ENCODE results near the gene IDH1. TPM values are rescaled to one million over a fixed set of nuclear protein-coding genes. Genes with fewer than 3 reads are reported as not detected.
"Not testable (repeated sequence)": the region's sequence is repeated elsewhere in the genome, so short reads cannot be mapped to it uniquely, and the experiment has no call there.

The IDH1 gene
- total RNA-seq, 1 donor = 6.7 TPM

DNA sequence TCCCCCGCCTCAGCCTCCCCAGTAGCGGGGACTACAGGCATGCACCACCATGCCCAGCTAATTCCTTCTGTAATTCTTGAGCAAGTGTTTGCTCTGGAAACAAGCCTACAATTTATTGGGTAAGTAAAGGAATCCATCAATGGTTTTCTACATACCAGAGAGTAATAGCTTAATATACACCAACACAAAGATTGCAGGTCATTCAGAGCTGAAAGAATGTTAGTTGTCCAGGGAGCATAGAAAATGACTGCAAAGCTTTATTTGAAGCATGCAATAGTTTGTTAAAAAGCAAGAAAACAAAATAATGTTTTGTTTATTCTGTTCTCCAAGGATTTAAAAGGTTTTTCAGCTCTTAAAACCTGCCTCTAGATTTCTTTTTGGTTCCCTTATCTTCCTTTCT lies 5.6 kb downstream of the IDH1 start:
- no peak overlapping the region for H3K4me3 ChIP-seq (ENCODE audit: low read length)
- H3K9me3 ChIP-seq (ENCODE audit: low read depth, low read length) = no peaks in the 10 kb centered on the region
- H3K4me1 ChIP-seq (ENCODE audit: insufficient read depth, low read length) = peaks cover 43% of the 10 kb centered on the region
- no peaks in the 10 kb centered on the region for H3K27me3 ChIP-seq (ENCODE audit: insufficient read depth, low read length)

DNA sequence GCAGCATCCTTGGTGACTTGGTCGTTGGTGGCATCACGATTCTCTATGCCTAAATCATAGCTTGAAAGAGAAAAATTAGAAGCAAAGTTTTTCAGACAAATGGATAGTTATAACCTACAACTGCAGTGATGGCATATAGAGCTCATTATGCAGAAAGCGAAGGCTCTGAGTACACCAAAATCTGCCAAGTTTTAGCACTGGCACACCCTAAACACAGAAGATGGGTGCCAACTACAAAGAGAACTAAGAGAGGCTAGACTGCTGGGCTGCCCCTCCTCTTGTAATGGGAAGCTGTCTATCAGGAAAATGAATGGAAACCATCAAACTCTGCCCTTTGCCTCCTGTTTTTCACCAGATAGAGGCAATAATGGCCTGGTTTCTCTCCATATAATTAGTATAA lies 6.3 kb downstream of the IDH1 start:
- Histone ChIP-seq H3K9me3 (ENCODE audit: low read depth, low read length) (no peaks in the 10 kb centered on the region), H3K4me1 (ENCODE audit: insufficient read depth, low read length) (peaks cover 36% of the 10 kb centered on the region), H3K4me3 (ENCODE audit: low read length) (no peak overlapping the region), H3K27me3 (ENCODE audit: insufficient read depth, low read length) (no peaks in the 10 kb centered on the region)

DNA sequence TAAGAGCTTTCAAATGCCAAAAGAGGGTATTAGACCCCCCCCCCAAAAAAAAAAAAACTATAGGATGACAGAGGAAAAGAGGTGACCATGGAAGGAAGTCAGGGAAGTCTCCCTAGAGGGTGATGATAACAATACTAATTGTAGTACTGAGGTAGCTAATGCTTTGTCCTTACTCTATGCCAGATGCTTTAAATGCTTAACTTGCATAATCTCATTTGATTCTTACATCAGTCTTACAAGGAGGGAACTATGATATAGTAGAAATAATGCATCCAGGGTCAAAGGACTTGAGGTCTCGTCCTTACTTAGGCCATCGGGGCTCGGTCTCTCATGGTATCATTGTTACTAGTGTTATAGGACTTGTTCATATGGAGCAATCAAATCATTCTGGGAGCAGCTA lies 9.1 kb downstream of the IDH1 start:
- H3K9me3 ChIP-seq (ENCODE audit: low read depth, low read length) = no peaks in the 10 kb centered on the region
- H3K4me3 ChIP-seq (ENCODE audit: low read length) = no peak overlapping the region
- H3K27me3 ChIP-seq (ENCODE audit: insufficient read depth, low read length) = no peaks in the 10 kb centered on the region
- H3K4me1 ChIP-seq (ENCODE audit: insufficient read depth, low read length) = peaks cover 9% of the 10 kb centered on the region

DNA sequence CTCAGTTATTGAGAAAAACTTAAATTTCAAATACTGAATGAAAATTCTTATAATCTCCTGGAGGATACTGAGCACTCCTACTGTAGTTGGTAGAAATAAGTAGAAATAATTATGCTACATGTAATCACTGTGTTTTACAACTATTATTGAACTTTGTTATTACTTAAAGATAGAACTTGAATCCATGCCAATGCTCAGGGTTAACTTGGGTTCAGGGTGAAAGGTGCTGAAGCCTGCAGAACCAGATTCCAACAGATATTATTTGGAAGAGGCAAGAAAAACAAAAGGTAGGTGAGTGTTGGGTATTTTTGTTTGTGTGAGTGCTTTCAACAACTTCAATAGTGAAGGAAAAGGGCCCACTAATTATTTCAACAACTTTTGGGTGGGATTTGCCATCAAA lies 10.4 kb downstream of the IDH1 start:
- Histone ChIP-seq H3K4me3 (ENCODE audit: low read length) (no peak overlapping the region), H3K9me3 (ENCODE audit: low read depth, low read length) (no peaks in the 10 kb centered on the region), H3K27me3 (ENCODE audit: insufficient read depth, low read length) (no peaks in the 10 kb centered on the region), H3K4me1 (ENCODE audit: insufficient read depth, low read length) (no peaks in the 10 kb centered on the region)

DNA sequence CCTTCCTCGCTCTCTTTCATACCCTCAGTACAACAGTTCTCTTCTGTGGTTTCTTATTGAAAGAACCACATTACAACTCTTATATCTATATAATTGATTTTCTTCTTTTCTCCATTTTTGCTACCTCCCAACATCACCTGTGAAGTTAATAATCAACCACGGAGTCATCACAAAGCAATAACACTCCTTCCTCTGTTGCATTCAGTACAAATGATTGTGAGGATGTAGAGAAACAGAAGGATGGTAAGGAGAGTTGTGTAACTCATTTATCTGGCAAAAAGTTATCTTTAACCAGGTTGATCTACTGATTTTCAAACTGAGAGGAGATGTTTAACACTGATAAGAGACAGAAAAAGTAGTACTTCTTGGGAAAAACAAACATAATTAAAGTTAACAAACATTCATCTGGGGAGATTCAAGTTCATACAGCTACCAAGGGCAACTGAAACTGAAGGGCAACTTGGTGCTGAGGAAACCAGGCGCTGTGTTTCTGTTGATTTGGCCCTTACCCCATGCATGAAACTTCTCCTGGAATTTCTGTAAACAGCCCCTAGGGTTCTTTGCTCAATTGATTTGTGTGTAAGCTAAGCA lies 14.2 kb downstream of the IDH1 start:
- no peaks in the 10 kb centered on the region for H3K4me1 ChIP-seq (ENCODE audit: insufficient read depth, low read length)
- H3K27me3 ChIP-seq (ENCODE audit: insufficient read depth, low read length) = no peaks in the 10 kb centered on the region
- H3K9me3 ChIP-seq (ENCODE audit: low read depth, low read length) = no peaks in the 10 kb centered on the region
- no peak overlapping the region for H3K4me3 ChIP-seq (ENCODE audit: low read length)

DNA sequence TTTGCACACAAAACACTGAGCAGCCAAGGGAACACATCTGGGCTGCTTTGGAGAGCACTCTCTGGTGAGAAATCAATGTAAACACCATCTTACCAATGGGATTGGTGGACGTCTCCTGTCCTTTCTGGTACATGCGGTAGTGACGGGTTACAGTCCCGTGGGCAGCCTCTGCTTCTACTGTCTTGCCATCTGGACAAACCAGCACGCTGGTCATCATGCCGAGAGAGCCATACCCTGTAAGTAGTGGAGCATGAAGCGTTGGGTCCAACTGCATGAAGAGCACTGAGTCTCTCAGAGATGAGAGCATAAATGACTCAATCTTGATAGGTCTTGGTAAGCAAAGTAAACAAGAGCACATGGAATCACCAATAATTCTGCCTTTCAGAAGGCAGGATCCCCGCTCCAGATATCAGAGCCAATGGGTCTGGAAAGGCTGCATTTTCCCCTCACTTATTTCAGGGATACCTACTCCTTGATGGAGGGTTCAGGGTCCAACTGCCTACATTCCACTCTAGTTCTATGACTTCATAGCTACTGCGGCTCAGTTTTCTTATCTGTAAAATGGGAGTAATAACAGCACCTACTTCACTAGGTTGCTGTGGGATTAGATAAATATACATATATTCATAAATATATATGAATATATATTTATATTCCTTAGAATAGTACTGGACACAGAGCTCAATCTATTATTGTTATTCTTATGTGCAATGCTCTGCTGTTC lies 14.9 kb downstream of the IDH1 start:
- H3K27me3 ChIP-seq (ENCODE audit: insufficient read depth, low read length) = no peaks in the 10 kb centered on the region
- no peaks in the 10 kb centered on the region for H3K9me3 ChIP-seq (ENCODE audit: low read depth, low read length)
- H3K4me3 ChIP-seq (ENCODE audit: low read length) = no peak overlapping the region
- no peaks in the 10 kb centered on the region for H3K4me1 ChIP-seq (ENCODE audit: insufficient read depth, low read length)

DNA sequence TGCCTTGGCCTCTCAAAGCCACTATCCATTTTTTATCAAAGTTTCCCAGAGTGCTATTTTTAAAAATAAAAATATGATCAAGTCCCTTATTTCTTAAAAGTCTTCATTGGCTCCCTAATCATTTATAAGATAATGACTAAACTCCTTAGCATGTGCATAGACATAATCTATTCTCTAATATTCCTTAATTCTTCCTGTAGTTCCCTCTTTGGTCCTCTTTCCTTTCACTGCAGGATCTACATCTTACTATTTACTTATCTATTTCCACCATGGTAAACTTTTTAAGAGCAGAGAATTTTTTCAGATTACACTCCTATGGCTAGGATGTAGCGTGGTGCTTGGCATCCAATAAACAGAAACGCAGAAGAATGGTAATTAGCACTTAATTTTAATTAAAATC lies 19.0 kb downstream of the IDH1 start:
- Histone ChIP-seq H3K27me3 (ENCODE audit: insufficient read depth, low read length) (no peaks in the 10 kb centered on the region), H3K4me1 (ENCODE audit: insufficient read depth, low read length) (no peaks in the 10 kb centered on the region), H3K4me3 (ENCODE audit: low read length) (no peak overlapping the region), H3K9me3 (ENCODE audit: low read depth, low read length) (peaks cover 11% of the 10 kb centered on the region)

DNA sequence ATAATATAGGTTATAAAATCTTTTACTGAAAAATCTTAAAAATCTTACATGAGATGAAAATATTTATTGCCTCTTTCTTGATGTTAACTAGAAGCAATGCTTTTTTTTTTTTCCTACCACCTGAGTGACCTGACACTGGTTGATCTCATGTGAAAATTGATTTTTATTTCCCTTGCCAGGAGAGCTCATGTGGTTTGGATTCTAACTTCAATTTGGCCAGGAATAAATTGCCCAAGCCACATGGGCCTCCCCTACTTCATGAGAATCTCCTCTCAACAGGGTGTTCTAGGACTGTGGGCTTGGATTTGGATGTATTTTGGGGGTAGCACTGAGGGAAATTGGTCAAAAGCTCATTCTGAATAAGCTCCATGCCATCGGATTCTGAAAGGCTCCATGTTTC lies 20.1 kb downstream of the IDH1 start:
- Histone ChIP-seq H3K27me3 (ENCODE audit: insufficient read depth, low read length) (no peaks in the 10 kb centered on the region), H3K4me1 (ENCODE audit: insufficient read depth, low read length) (no peaks in the 10 kb centered on the region), H3K4me3 (ENCODE audit: low read length) (no peak overlapping the region), H3K9me3 (ENCODE audit: low read depth, low read length) (peaks cover 11% of the 10 kb centered on the region)

DNA sequence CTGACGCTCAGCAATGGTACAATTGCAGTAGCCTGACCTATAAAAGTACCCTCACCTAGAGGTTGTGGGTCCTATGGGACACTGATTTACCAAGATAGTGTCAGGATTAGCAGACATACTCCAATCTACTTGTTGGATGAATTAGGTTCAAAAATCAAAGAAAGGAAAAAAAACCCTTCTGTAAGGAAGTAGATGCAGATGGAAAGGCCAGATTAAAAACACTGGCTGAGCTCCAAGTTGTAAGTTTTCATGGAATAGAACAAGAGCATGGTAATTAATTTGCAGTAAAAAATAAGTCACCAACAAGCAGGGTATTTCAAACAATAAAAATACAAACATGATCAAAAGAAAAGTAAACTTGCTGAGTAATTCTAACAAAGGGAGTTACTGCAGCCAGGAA lies 26.4 kb downstream of the IDH1 start:
- H3K4me1 ChIP-seq (ENCODE audit: insufficient read depth, low read length) = no peaks in the 10 kb centered on the region
- no peak overlapping the region for H3K4me3 ChIP-seq (ENCODE audit: low read length)
- H3K9me3 ChIP-seq (ENCODE audit: low read depth, low read length) = peaks cover 11% of the 10 kb centered on the region
- no peaks in the 10 kb centered on the region for H3K27me3 ChIP-seq (ENCODE audit: insufficient read depth, low read length)

DNA sequence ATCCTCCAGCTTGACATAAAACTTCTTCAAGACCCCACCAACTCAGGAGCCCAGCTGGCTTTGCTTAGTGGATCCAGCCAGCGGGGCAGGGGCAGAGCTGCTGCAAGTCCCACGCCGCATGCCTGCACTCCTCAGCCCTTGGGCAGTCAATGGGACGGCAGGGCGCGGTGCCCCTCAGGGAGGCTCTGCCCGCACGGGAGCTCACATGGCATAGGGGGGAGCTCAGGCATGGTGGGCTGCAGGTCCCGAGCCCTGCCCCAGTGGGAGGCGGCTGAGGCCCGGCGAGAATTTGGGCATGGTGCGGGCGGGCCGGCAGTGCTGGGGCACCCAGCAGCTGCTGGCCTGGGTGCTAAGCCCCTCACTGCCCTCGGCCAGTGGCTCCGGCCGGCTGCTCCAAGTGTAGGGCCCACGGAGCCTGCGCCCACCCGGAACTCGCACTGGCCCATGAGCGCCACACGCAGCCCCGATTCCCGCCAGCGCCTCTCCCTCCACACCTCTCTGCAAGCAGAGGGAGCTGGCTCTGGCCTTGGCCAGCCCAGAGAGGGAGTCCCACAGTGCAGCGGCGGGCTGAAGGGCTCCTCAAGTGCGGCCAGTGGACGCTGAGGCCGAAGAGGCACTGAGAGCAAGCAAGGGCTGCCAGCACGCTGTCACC lies 27.2 kb downstream of the IDH1 start:
- no peaks in the 10 kb centered on the region for H3K4me1 ChIP-seq (ENCODE audit: insufficient read depth, low read length)
- no peaks in the 10 kb centered on the region for H3K27me3 ChIP-seq (ENCODE audit: insufficient read depth, low read length)
- no peak overlapping the region for H3K4me3 ChIP-seq (ENCODE audit: low read length)
- H3K9me3 ChIP-seq (ENCODE audit: low read depth, low read length) = peaks cover 8% of the 10 kb centered on the region

DNA sequence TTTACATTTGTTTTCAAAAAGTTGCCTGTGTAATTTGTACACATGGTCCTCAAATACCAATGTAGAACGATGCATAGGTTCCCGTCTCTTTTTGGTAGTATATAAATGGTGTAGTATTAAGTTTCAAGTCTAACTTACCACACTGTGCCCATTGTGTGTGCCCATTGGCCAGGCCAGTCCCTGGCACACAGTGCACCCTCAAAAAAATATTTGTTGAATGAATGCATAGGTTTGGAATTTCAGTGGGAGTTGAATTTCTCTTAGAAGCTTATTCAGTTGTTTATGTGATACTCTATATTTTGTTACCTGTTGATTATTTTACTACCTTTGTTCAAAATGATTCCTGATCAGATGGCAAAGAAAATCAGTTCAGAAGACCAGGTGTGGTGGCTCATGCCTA lies 30.1 kb downstream of the IDH1 start:
- Histone ChIP-seq H3K9me3 (ENCODE audit: low read depth, low read length) (no peaks in the 10 kb centered on the region), H3K27me3 (ENCODE audit: insufficient read depth, low read length) (no peaks in the 10 kb centered on the region), H3K4me3 (ENCODE audit: low read length) (no peak overlapping the region), H3K4me1 (ENCODE audit: insufficient read depth, low read length) (no peaks in the 10 kb centered on the region)

DNA sequence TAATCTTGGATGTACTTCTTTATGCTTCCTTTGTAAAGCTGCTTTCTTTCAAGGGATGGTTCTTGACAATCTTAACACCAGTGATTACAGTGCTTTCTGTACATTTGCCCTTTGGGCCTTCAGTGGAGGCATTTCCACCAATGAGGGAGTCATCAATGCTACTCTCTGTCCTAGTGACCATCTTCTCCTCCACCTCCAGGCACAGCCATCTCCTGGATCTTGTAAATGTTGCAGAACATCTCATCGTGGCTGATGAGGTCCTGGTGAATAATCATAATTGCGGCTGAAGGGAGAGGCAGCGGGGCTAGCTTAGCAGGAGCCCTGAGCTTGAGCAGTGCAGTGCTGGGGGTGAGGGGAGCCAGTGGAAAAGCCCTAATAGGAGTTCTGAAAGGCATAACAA lies 32.5 kb downstream of the IDH1 start:
- no peaks in the 10 kb centered on the region for H3K27me3 ChIP-seq (ENCODE audit: insufficient read depth, low read length)
- H3K4me1 ChIP-seq (ENCODE audit: insufficient read depth, low read length) = no peaks in the 10 kb centered on the region
- no peak overlapping the region for H3K4me3 ChIP-seq (ENCODE audit: low read length)
- H3K9me3 ChIP-seq (ENCODE audit: low read depth, low read length) = no peaks in the 10 kb centered on the region

DNA sequence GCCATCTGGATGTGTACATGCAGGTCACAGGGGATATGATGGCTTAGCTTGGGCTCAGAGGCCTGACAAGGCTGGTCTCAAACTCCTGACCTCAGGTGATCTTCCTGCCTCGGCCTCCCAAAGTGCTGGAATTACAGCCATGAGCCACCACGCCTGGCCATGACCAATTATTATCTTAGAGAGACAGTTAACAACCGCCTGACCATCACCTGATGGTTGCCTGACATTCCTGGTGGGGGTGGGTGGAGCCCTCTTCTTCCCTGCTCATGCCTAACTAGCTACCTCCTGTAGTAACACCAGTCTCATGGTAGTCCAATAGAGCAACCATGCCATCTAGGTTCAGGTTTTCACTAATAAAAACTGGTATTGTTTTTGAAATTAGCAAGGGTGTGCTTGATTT lies 33.0 kb downstream of the IDH1 start:
- H3K4me3 ChIP-seq (ENCODE audit: low read length); H3K27me3 ChIP-seq (ENCODE audit: insufficient read depth, low read length); H3K4me1 ChIP-seq (ENCODE audit: insufficient read depth, low read length); H3K9me3 ChIP-seq (ENCODE audit: low read depth, low read length): not testable (repeated sequence)

DNA sequence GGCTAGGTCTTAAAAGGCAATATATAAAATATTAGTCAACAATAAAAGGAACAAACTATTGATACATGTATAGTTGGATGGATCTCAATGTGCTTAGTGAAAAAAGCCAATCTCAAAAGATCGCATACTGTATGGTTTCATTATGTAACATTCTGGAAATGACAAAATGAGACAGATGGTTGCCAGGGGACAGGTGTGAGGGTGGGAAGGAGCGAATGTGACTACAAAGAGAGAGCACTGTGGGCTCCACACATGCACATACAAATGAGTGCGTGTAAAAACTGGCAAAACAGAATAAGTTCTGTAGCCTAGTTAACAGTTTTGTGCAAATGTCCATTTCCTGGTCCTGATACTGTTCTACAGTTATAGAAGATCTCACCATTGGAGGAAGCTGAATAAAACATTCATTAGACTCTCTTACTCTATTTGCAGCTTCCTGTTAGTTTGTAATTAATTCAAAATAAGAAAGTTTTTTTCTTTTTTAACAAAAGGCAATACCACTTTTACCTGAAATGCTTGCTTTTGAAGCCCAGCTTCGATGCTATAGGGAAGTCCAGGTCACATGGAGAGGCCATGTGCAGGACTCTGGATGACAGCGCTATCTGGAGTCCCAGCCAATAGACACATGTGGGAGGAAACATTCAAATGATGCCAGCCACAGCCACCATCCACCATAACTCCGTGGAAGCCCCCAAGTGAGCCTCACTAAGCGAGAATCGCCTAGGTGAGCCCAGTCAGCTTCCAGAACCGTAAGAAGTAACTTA lies 44.0 kb downstream of the IDH1 start:
- Histone ChIP-seq H3K4me1 (ENCODE audit: insufficient read depth, low read length) (no peaks in the 10 kb centered on the region), H3K4me3 (ENCODE audit: low read length) (no peak overlapping the region), H3K27me3 (ENCODE audit: insufficient read depth, low read length) (no peaks in the 10 kb centered on the region), H3K9me3 (ENCODE audit: low read depth, low read length) (no peaks in the 10 kb centered on the region)

DNA sequence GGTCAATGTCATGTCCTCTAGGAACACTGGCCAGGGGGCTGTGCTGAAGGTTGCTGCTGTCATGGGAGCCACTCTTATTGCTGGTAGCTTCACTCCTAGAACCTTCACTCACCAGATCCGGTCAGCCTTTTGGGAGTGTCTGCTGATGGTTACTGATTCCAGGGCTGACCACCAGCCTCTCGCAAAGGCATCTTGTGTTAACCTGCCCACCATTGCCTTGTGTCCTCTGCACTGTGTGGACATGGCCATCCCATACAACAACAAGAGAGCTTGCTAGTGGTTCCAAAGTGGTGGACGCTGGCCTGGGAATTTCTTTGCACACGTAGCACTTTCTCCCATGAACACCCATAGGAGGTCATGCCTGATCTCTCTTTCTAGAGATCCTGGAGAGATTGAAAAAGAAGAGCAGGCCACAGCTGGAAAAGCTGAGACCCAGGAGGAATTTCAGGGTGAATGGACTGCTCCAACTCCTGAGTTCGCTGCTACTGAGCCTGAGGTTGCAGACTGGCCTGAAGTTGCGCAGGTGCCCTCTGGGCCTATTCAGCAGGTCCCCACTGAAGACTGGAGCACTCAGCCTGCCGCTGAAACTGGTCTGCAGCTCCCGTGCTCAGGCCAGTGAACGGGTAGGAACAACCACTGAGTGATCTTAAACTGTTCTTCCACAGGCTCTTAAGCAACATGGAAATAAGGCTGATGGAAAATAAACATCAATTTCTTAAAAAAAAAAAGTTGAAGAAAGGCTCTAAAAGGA lies 46.4 kb downstream of the IDH1 start:
- no peaks in the 10 kb centered on the region for H3K27me3 ChIP-seq (ENCODE audit: insufficient read depth, low read length)
- H3K4me1 ChIP-seq (ENCODE audit: insufficient read depth, low read length) = no peaks in the 10 kb centered on the region
- H3K4me3 ChIP-seq (ENCODE audit: low read length) = no peak overlapping the region
- no peaks in the 10 kb centered on the region for H3K9me3 ChIP-seq (ENCODE audit: low read depth, low read length)
